CD14-positive monocyte (primary cell): ENCODE measurements around the gene PUM1. TPM values are rescaled to one million over a fixed set of nuclear protein-coding genes. Genes with fewer than 3 reads are reported as not detected.
A peak's percentile ranks its signal among the peaks of the same experiment; 100 is the strongest.

ENCODE experiments used
- DNase-seq, 3 donors: peaks; one replicate each; pipeline ENCODE4 v3.0.0-alpha.2; 2011 to 2022
- H2AFZ ChIP-seq: 2 replicates; pipeline ENCODE4 v1.6.0; 2012; ENCODE audit warnings: mild to moderate bottlenecking, low read depth, low read length, inconsistent platforms; ENCODE audit not compliant: insufficient read depth, poor library complexity, severe bottlenecking
- H3K27ac ChIP-seq, 2 donors: 1 replicate in 1 of 2; 2 replicates in 1 of 2; pipeline ENCODE4 v1.5.1; 2012 to 2013; ENCODE audit warnings: low read length in 2 of 2, control low read depth in 1 of 2, inconsistent platforms in 1 of 2, low read depth in 1 of 2, mild to moderate bottlenecking in 1 of 2
- H3K27me3 ChIP-seq, 2 donors: one replicate each; pipeline versions ENCODE4 v1.6.0 to v1.6.1; 2011 to 2013; ENCODE audit warnings: low read length in 2 of 2; ENCODE audit not compliant: control insufficient read depth in 2 of 2, insufficient read depth in 2 of 2
- H3K36me3 ChIP-seq, 2 donors: replicated peaks in 1 of 2; 1 replicate in 1 of 2; 2 replicates in 1 of 2; pipeline versions ENCODE4 v1.5.1 to v1.6.1; 2012 to 2013; ENCODE audit warnings: low read length in 2 of 2, control low read depth in 1 of 2, inconsistent platforms in 1 of 2, mild to moderate bottlenecking in 1 of 2; ENCODE audit not compliant: insufficient read depth in 2 of 2, control insufficient read depth in 1 of 2
- H3K4me1 ChIP-seq, 2 donors: 1 replicate in 1 of 2; 2 replicates in 1 of 2; pipeline versions ENCODE4 v1.5.1 to v1.6.1; 2012 to 2013; ENCODE audit warnings: low read length in 2 of 2, control low read depth in 1 of 2, inconsistent platforms in 1 of 2, mild to moderate bottlenecking in 1 of 2, moderate library complexity in 1 of 2; ENCODE audit not compliant: insufficient read depth in 2 of 2, control insufficient read depth in 1 of 2
- H3K4me2 ChIP-seq: replicated peaks from 2 replicates; pipeline ENCODE3; 2012; ENCODE audit warnings: low read length, moderate library complexity, mild to moderate bottlenecking; ENCODE audit not compliant: poor library complexity, severe bottlenecking; ENCODE audit errors: extremely low read depth
- H3K4me3 ChIP-seq, 3 experiments: fragments of 200-600 bp in 1 of 3; sonication (generic) in 1 of 3; replicated peaks in 1 of 3; 1 replicate in 2 of 3; 2 replicates in 1 of 3; pipeline ENCODE4 v1.5.1; 2011 to 2013; ENCODE audit warnings: low read length in 3 of 3, mild to moderate bottlenecking in 3 of 3, control low read depth in 2 of 3, low read depth in 2 of 3, inconsistent platforms in 1 of 3, moderate library complexity in 1 of 3
- H3K79me2 ChIP-seq: 2 replicates; pipeline ENCODE4 v1.6.0; 2012; ENCODE audit warnings: mild to moderate bottlenecking, control low read depth, inconsistent platforms, low read length, moderate library complexity; ENCODE audit not compliant: insufficient read depth
- H3K9ac ChIP-seq: 2 replicates; pipeline ENCODE4 v1.6.0; 2017; ENCODE audit warnings: low read length, mild to moderate bottlenecking; ENCODE audit not compliant: insufficient read depth, poor library complexity, severe bottlenecking
- H3K9me3 ChIP-seq, 2 donors: replicated peaks in 1 of 2; 1 replicate in 1 of 2; 2 replicates in 1 of 2; pipeline versions ENCODE4 v1.5.1 to v1.6.1; 2012 to 2013; ENCODE audit warnings: low read length in 2 of 2, control low read depth in 1 of 2; ENCODE audit not compliant: control insufficient read depth in 1 of 2, insufficient read depth in 1 of 2
- H4K20me1 ChIP-seq: 2 replicates; pipeline ENCODE4 v1.6.0; 2012; ENCODE audit warnings: mild to moderate bottlenecking, low read length, control low read depth, moderate library complexity; ENCODE audit not compliant: insufficient read depth
- H3K27ac Mint-ChIP-seq, 7 donors: one replicate each; pipeline ENCODE4 v1.8.0; 2020; ENCODE audit warnings: mild to moderate bottlenecking in 7 of 7, mixed read lengths in 7 of 7, moderate library complexity in 6 of 7, inconsistent platforms in 2 of 7
- H3K27me3 Mint-ChIP-seq, 3 donors: one replicate each; pipeline ENCODE4 v1.8.0; 2021 to 2022; ENCODE audit warnings: low read depth in 3 of 3, mild to moderate bottlenecking in 3 of 3, mixed read lengths in 3 of 3, moderate library complexity in 3 of 3, inconsistent platforms in 1 of 3
- H3K36me3 Mint-ChIP-seq, 2 donors: one replicate each; pipeline ENCODE4 v1.8.0; 2020; ENCODE audit warnings: mixed read lengths in 2 of 2, inconsistent platforms in 1 of 2, mild to moderate bottlenecking in 1 of 2
- H3K4me1 Mint-ChIP-seq: one replicate; pipeline ENCODE4 v1.8.0; 2020; ENCODE audit warnings: mild to moderate bottlenecking, mixed read lengths
- H3K4me3 Mint-ChIP-seq, 2 donors: one replicate each; pipeline ENCODE4 v1.8.0; 2020; ENCODE audit warnings: mild to moderate bottlenecking in 2 of 2, mixed read lengths in 2 of 2, moderate library complexity in 1 of 2
- H3K9me3 Mint-ChIP-seq, 7 donors: one replicate each; pipeline ENCODE4 v1.8.0; 2020 to 2022; ENCODE audit warnings: mixed read lengths in 7 of 7, mild to moderate bottlenecking in 6 of 7, moderate library complexity in 6 of 7, inconsistent platforms in 2 of 7
- CTCF ChIP-seq: fragments of 200-600 bp; IDR thresholded peaks from one replicate; pipeline ENCODE4 v1.8.0; 2022; ENCODE audit warnings: antibody characterized with exemption, mild to moderate bottlenecking
- WGBS: methylation state at CpG from one replicate; pipeline ENCODE4 v1.1.5; 2013; ENCODE audit warnings: missing lambda C conversion rate; ENCODE audit not compliant: insufficient coverage; 5-methylcytosine and 5-hydroxymethylcytosine counted together
- intact Hi-C, 2 donors: fragments of 100-400 bp; cut with micrococcal nuclease; formaldehyde crosslinking; loops; one replicate each; pipeline versions ENCODE4 v1.15.0 to v1.15.1; 2023
- polyA plus RNA-seq, 3 donors: library from polyadenylated mRNA; depleted of rRNA in 1 of 3; unstranded in 2 of 3; stranded (reverse) in 1 of 3; fragments of 300-500 nt in 2 of 3; fragments of >200 nt in 1 of 3; fragmentation: Illumina TruSeq in 2 of 3; gene quantifications; 1 replicate in 2 of 3; 2 replicates in 1 of 3; pipeline ENCODE4 v1.2.3, GENCODE V29; 2012 to 2021

The PUM1 gene
- polyA plus RNA-seq, 3 donors = 55.0 to 86.1 (median 62.4) TPM

GRCh38 chr1:31102501-31102950 is 37.0 kb upstream of the PUM1 start:
- H3K27ac Mint-ChIP-seq = peak overlapping the region; percentile 64 to 91 (median 73)
- H3K79me2 ChIP-seq = no peaks in the 10 kb centered on the region
- H3K9ac ChIP-seq = peak overlapping the region; percentile 36
- no peaks in the 10 kb centered on the region for H3K27me3 ChIP-seq
- no peaks in the 10 kb centered on the region for H3K36me3 Mint-ChIP-seq
- peaks cover 0 to 5% (median 0%) of the 10 kb centered on the region in 7 donors for H3K9me3 Mint-ChIP-seq
- H2AFZ ChIP-seq = peak overlapping the region; percentile 33
- H3K4me2 ChIP-seq = peak overlapping the region; percentile 45
- peak overlapping the region; percentile 60 to 81 for H3K27ac ChIP-seq
- DNase-seq = peak in 1 of 3 donors; percentile 58
- H3K36me3 ChIP-seq = no peaks in the 10 kb centered on the region
- no peak overlapping the region for H3K4me3 ChIP-seq
- H3K4me3 Mint-ChIP-seq = peak overlapping the region in 1 of 2 donors; percentile 26
- H3K4me1 Mint-ChIP-seq = peaks cover 54% of the 10 kb centered on the region
- no peaks in the 10 kb centered on the region for H3K9me3 ChIP-seq
- intact Hi-C loops = no loop called here
- no peaks in the 10 kb centered on the region for H4K20me1 ChIP-seq
- TF ChIP-seq CTCF = no peak
- peaks cover 43 to 44% of the 10 kb centered on the region in 2 donors for H3K4me1 ChIP-seq
- WGBS = 50% methylated on average over 1 of the region's 5 CpGs
- H3K27me3 Mint-ChIP-seq = peaks cover 0 to 2% (median 0%) of the 10 kb centered on the region in 3 donors

GRCh38 chr1:31101147-31101502 is 35.6 kb upstream of the PUM1 start:
- Histone ChIP-seq H3K4me3 (peak overlapping the region in 1 of 3 experiments; percentile 39), H3K27ac (peak overlapping the region; percentile 22 to 70), H2AFZ (peak overlapping the region; percentile 48), H3K79me2 (no peaks in the 10 kb centered on the region), H3K9me3 (no peaks in the 10 kb centered on the region), H3K27me3 (no peaks in the 10 kb centered on the region), H3K9ac (no peak overlapping the region), H3K4me2 (peak overlapping the region; percentile 47), H4K20me1 (no peaks in the 10 kb centered on the region), H3K36me3 (no peaks in the 10 kb centered on the region), H3K4me1 (peaks cover 31 to 34% of the 10 kb centered on the region in 2 donors)
- intact Hi-C loops = no loop called here
- WGBS = no CpG with 5 or more reads among the region's 4 CpGs
- peak in 1 of 3 donors; percentile 6 for DNase-seq
- Mint-ChIP-seq H3K9me3 (no peaks in the 10 kb centered on the region), H3K36me3 (no peaks in the 10 kb centered on the region), H3K27me3 (no peaks in the 10 kb centered on the region), H3K4me3 (no peak overlapping the region), H3K4me1 (peaks cover 46% of the 10 kb centered on the region), H3K27ac (peak overlapping the region; percentile 30 to 90 (median 78))
- no peak for TF ChIP-seq CTCF
